Skin of body (tissue), 2 donors: ENCODE data around the gene UNK. TPM values are rescaled to one million over a fixed set of nuclear protein-coding genes. Genes with fewer than 3 reads are reported as not detected.
"Not testable (repeated sequence)": the region's sequence is repeated elsewhere in the genome, so short reads cannot be mapped to it uniquely, and the experiment has no call there.

Source experiments
- DNase-seq: peaks from one replicate; lab custom pipeline; 2025; lab: John Stamatoyannopoulos, UW
- total RNA-seq: library from RNA; depleted of rRNA; stranded (reverse); fragments of >200 nt; gene quantifications from one replicate; pipeline ENCODE4 v1.2.3, GENCODE V29; 2014

Gene UNK
- total RNA-seq, 1 donor from 2014 or later, result 39.2 TPM

DNA sequence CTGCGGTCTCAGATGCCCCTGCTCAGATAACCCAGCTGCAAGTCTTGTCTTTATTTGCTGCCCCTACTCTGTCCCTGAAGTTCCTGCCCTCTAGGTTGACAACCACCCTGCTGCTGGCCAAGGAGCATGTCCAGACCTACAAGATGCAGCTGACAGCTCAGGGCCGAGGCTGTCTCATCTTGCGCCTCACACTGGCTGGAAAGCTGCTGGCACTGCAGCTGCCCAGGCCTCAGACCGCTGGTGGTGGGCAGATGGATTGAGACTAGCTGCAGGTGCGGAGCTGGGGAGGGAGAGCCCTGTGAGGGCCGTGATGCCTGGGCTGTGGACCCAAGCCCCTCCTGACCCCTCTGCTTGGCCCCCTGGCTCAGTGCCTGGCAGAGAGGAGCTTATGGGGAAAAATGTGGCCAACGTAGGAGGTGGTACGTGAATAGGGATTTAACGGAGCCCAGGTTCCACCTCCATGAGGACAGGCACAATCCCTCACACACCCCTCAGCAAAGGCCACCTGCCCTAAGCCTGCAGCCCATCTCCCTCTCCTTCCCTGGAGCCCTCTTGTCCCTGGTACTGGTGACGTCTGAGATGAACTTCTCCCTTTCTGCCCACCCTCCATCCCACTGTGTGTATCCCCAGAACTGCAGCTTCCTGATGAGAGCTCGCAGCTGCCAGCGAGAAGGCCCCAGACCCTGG is 11.3 kb upstream of the UNK start:
- DNase-seq, result no peak

DNA sequence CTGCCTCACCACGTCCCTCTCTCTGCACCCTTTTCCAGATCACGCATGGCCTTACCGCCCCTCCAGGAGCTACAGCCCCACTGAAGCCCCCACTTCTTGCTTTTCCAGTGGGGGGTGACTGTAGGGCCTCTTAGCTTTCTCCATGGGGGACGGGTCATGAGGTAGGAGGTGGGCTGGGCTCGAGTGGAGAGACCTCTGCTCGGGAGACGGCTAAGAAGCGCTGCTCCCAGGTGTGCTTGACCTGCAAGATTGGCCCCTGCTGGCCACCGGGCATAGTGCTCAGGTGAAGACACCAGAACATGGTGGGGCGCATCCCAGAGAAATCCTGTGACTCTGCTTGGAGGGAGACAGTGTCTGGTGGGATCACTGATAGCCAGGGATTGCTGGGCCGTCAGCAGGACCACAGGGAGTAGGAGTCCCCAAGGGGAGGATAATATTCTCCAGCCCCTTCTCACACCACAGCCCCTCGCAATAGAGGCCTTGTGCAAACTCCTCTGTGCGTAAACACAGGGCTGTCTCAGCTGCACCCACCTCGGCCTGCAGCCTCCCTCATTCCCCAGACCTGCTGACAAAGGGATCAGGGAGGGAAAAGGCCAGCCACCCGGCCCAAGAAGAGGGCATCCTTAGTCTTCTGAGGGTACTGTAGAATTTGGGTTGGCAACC is 10.7 kb upstream of the UNK start:
- DNase-seq, result no peak

DNA sequence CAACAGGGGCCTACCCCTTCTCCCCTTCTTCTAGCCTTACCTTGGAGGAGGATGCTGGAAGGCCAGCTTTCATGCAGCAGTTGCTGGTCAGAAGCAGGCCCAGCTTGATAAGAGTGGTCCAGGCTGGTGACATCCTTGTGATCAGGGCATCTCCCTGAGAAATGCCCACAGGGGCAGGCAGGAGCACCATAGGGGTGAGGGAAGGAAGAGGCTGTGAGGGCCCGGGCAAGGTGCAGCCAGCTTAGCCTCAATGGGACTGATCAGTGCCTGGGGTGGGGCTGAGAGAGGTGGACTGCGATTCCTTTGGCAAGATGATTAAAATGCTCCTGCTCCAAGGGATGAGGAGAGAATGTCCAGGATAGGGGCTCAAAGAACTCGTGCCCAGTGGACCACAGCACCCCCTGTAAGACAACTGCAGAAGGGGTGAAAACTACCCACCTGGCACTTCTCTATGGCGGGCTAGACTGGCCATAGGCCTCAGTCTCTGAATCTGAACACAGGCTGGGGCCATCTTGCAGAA is 10.1 kb upstream of the UNK start:
- DNase-seq, result no peak

DNA sequence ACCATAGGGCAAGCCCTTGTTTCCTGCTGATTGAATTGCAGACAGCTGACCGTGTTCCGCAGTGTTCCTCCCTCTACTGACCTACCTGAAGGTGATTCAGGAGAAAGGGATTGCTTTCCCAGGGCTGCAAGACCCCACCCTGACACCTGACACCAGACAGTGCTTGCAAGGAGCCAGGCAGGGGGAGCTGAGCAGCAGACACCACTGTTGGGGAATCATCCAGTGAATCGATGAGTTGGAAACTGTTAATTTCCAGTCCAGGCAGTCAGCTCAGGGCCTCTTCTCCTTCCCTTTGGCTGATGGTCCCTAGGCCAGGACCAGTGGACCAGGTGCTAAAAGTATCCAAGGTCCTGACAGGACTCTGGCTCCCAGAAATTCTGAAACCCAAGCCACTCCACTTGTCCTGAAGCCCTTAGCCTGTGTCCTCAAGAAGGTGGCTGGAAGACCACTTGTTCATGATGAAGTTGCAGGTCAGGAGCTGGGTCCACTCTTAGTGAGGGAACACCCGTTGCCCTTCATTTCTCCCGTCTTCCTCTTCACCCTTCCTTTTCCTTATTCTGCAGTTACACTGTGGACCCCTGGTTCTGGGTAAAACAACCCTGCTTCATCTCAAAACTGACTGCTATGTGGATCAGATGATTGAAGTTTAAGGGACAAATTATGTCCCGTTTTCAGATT is 9.5 kb upstream of the UNK start:
- DNase-seq, result peak; percentile 50

DNA sequence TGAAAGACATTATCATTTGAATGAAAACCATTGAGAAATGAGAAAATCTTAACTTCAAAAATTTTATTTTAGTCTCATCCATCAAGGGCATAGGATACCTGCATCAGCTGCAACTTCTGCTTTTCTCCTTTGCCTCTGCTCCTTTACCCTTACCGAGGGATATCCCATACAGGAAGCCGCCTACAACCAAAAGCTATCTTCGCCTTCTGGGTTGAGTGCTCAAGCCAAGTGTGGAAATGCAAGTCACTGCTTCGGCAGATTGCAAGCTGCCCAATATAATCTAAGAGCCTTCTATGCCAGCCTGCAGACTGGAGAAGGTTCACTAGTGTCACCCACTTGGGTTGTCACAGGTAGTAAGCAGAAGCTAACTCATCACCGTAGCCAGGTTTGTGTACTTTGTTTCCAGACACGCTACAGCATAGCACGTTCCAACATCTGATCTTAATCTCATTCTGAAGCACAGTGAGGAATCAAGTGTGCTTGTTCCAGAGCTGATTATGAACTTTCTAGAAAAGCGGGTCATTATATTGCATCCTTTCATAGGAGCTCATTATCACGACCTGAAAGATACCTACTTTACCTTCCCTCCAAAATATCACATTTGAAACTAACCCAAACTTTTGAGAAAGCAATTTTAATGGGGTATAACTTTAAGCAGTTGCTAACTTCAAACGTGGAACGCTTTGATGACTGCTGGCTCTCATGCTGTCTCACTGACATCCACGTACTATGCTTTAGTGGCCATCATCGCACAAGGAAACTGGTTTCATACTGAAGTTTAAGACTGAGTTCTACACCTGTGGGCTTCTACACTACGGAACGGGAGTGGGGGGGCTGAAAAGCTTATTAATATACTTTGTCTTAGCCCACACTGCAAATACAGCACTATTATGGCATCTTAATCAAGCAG is 8.0 kb upstream of the UNK start:
- DNase-seq, result peak; percentile 20

DNA sequence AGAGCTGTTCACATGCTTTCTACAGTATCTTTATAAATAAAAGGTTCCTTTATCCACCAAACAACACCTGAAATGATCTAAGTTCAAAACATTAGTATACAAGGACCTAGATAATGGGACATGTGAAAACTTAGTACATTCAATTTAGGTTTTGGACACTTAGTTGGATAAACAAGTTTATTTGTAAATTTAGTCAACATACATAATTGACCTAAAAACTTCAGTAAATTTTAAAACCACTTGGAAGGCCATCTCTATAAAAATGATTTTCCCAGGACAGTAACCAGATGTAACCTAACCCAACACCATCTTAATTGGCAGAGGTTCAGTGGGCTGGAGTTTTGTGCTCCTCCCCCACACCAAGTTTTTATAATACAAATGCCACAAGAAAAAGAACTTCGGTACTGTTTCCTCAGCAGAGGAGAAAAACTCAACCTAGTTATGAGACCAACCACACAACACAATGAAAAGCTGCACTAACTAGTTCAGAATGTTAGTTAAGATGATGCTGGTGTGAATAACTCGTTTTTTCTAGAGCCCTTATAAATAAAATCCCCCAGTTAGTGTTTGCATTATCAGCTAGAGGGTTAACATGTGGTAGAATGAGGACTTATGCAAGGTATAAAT is 7.2 kb upstream of the UNK start:
- no peak for DNase-seq

DNA sequence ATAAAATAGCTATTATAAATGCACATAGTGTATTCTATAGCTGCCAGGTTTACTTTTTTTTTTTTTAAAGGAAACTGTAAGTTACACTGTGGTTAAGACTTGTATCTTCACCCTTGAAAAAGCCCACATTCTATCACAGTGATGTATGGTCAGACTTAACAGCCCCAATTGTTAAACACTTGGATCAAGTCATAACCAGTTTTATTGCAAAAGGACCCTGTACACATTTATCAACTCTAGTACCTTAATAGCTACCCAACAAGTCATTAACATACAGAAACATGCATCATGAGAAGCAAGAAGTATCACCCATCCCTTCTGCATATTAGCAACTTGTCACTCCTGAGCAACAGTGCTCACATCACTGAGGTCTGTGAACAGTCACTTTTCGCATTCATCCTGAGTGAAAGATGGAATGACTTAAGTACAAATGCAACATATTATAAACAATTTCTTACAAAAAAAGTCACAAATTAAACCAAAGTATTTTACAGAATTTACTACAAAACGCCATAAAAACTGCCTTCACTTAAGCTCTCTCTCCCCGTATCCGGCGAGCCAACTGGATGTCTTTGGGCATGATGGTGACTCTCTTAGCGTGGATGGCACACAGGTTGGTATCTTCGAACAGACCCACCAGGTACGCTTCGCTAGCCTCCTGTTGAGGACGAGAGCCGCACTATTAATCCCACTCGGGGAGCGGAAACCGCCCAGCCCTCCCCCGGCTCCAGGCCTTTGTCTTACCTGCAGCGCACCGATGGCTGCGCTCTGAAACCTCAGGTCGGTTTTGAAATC is 6.3 kb upstream of the UNK start:
- not testable (repeated sequence) for DNase-seq

DNA sequence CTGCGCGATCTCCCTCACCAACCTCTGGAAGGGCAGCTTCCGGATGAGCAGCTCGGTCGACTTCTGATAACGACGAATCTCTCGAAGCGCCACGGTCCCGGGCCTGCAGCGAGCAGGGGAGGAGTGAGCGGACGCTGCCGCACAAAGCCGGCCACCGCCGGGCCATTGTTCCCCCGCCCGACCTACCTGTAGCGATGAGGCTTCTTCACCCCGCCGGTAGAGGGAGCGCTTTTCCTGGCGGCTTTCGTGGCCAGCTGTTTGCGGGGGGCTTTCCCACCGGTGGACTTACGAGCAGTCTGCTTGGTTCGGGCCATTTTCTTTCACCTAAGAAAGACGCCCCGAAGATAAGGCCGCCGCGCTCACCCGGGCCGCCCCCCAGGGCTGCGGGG is 5.8 kb upstream of the UNK start:
- DNase-seq, result no peak

DNA sequence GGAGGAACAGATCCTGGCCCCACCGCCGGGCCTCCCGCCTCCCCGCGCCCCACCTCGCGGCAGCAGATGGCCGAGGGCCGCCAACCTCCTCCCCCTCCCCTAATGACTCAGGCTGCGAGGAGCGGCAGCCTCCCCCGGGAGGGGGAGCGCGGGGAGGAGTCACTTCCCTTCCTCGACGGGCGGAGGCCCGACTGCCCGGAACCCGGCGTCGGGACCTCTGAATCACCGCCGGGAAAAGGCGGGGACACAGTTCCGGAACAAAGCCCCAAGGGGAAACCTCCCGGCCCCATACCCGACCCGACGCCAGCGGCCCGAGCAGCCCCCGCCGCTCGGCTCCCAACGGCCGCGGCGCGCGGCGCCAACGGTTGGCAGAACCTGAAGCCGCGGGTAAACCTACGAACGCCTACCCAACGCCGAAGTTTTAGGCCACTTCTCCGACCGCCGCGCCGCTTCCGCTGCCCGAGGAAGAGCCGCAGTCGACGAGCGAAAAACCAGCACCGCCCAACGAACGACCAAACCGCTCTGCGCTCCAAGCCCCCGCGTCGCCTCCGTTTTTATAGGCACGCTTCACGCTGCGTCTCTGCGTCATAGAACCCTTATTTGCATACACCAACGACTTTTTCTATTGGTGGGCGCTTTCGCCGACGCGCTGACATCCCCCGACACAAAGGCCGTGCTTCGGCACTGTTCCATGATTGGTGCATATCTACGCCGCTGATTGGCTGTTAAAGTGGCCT is 5.2 kb upstream of the UNK start:
- peak; percentile 100 for DNase-seq

DNA sequence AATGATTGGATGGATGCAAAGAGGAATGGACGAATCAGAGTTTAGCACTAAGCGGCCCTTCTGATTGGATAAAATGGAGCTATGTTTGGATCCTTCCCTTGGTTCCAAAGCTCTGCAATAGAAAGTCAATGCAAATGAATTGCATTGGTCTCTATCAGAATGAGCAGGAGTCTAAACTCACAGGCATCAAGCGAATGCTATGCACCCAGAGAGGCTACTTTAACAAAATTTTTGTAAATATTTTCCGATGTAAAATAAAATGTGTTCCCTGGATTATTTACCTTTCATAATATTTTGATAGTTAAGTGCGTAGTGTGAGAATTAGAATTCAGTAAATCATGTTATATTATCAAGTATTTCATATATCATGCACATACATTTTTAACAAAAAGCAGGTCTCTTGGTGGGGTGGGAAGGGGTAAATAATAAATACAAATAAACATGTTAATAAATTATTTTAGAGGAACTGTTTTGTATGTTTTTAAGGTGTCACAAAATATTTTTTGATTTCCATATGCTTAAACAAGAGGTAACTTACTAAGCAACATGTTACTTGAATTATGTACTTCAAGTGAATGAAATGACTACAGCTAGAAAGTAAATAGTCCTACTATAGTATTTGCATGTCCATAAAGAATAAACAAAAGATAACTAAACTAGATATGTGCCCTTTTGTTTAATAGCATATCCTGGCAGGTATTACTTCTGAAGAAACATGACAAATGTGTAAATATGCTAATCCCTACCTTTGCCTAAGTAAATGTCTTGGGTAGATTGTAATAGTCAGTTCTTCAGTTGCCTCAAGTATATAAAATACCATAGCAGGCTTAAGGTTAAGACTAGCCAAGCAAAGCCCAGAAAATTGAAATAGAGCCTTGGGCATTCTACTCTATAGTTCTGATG is 4.4 kb upstream of the UNK start:
- DNase-seq, result no peak

DNA sequence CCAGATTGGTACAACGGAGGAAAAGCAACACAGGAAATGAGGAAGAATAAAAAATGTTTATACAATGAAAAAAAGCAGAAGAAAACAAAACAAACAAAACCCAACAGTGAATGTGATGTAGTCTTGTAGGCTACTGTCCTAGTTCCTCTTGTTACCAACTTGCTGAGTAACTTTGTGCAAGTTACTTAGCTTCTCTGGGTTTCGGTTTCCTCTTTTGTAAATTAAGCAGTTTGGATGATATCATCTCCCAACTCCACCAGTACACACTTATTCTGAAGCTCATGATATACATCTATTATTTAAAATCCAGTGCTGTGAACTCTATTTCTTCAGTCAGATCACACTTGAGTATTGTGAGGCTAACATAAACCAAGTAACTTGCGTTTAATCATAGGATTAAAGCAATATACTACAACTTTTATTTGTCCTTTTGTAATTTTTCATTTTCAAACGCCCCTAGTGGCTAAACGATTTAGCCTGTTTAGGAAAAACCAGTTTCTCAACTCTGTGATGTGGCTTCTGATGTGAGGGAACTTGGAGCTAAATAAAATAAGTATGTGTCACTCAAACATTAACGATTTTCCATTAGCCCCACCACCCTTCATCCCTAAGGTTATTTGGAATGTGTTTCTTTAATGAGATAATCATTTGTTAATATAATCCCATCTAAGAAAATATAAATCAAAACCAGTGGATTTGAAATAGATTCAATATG is 1.4 kb upstream of the UNK start:
- peak; percentile 84 for DNase-seq

DNA sequence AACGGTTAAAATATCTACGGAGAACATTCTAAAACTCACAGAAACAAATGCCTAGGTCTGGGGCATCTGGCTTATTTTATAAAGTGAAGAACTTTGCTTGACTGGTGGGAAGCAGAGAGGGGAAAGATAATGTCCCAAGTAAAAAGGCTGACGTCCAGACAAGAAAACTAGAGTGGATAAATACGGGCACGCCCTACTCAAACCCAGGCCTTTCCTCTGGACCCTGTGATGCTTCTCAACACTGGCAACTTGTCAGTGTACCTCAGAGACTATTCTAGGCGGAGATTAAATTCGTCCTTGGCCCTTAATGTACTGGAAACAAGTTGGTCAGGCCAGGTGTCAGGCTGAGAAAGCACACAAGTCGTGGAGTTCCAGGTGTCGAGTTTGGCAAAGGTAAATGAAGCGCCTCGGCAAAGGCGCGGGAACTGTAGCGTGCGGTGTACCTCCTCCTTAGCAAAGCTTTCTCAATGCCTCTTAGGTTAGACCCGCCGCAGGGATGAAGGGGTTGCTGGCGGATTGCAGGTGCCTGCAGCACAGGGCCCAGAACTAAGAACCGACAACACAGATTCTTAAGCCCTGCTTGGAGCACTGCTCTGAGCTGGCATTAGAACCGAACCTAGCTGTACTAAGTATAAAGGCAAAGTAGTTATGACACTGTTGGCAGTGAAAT is 668 bp upstream of the UNK start:
- DNase-seq, result peak; percentile 45

DNA sequence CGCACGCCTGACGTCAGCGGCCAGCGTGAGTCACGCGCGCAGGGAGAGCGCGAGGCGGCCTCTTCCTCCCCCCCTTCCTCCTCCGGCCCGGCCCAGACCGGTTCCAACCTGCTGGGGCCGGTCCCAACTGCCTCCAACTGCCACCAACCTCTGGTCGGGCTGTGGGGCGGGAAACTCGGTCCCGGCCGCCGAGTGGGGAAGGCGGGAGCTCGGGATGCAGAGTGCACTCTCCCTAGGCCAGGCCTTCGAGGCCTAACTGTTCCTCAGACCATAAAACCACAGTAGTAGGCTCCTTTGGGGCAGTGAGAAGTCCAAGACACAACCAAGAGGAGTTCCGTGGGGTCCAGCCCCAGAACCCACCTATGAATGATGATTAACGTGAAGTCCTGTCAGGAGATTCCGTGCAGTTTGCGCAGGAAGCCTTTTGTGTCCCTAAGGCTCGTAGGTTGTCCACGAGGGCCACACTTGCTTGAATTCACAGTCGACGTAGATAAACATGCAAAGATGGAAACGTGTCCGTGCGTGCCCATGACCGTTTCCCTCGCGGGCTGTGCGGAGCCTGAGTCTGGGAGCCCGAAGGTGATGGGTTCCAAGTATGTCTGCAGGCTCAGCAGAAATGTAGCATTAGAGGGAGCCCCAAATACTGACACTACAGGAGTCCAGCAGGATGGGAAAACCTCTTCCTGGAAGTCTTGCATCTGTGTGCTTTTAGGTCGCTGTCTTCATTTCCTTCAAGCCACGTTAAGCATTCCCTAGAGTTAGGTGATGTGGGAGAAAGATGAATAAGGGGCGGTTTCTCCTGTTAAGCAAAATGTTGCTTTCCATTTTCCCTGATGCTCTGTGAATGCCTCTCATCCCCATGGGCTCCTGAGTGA is 647 bp downstream of the UNK start:
- DNase-seq, result peak; percentile 93

DNA sequence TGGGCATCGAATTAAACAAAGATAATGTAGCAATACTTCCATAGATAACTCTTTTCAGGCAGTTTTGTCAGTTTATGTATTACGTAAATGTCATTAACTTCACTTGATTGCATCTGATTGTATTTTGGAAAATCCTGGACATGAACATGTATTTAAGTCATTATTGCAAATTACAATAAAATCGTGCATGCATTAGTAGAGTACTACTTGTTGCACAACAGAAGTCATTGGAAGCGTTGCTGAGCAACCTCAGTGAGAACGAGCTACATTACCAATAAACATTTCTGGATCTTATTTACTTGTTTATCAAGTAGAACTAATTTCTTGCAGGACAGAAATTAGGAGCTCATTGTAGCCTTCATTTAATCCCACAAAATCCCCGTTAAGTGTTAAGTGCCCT is 6.6 kb downstream of the UNK start:
- DNase-seq, result no peak

DNA sequence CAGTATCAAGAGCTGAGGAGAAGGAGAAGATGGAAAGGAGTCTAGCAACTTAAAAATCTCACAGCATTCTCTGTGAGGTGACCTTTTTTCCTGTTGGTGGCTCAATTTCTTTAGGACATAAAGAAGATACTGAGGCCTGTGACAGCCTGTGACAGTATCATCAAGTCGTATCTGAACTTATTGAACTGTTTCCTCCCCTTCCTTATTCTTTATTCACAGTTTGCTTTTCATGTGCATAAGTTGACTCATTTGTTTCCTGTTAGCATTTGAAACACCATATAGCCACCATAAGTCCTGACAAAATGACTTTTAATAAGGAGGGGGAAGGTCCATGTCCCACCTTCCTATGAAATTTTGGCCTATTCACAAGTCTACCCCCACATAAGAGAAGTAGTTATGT is 8.9 kb downstream of the UNK start:
- DNase-seq, result no peak
